Left ventricle myocardium inferior (tissue), 1 donor: ENCODE results near the gene GREB1. TPM values are rescaled to one million over a fixed set of nuclear protein-coding genes. Genes with fewer than 3 reads are reported as not detected.

Experiments used
- DNase-seq: peaks from one replicate; pipeline ENCODE4 v3.0.0-alpha.2; 2020
- H3K27ac ChIP-seq: fragments of 200-600 bp; replicated peaks from 2 replicates; pipeline ENCODE4 v1.8.0; 2021
- H3K27me3 ChIP-seq: fragments of 200-600 bp; 2 replicates; pipeline ENCODE4 v1.8.0; 2021; ENCODE audit warnings: low read depth
- H3K36me3 ChIP-seq: fragments of 200-600 bp; 2 replicates; pipeline ENCODE4 v1.8.0; 2021
- H3K4me1 ChIP-seq: fragments of 200-600 bp; 2 replicates; pipeline ENCODE4 v1.8.0; 2021
- H3K4me3 ChIP-seq: fragments of 200-600 bp; 2 replicates; pipeline ENCODE4 v1.8.0; 2021; ENCODE audit warnings: mild to moderate bottlenecking, moderate library complexity
- H3K9me3 ChIP-seq: fragments of 200-600 bp; replicated peaks from 2 replicates; pipeline ENCODE4 v1.8.0; 2021
- CTCF ChIP-seq: fragments of 200-600 bp; IDR thresholded peaks from 2 replicates; pipeline ENCODE4 v1.8.0; 2021; ENCODE audit warnings: antibody characterized with exemption, mild to moderate bottlenecking, borderline replicate concordance
- intact Hi-C: fragments of 100-400 bp; cut with micrococcal nuclease; formaldehyde crosslinking; loops from one replicate; pipeline ENCODE4 v1.11.0; 2022
- total RNA-seq: library from RNA; stranded (reverse); fragmentation: NEBNext Ultra II Directional; extraction: Animal tissue kit (Norgen Biotek cat#: 25700); gene quantifications from one replicate; pipeline ENCODE4 v1.2.1, GENCODE V29; 2021
- donor health status: DM: no; HTN: yes; CAD: no; lungs with severe emphysema.

The GREB1 gene
- total RNA-seq, 1 donor from 2014 or later, result 7.8 TPM

DNA sequence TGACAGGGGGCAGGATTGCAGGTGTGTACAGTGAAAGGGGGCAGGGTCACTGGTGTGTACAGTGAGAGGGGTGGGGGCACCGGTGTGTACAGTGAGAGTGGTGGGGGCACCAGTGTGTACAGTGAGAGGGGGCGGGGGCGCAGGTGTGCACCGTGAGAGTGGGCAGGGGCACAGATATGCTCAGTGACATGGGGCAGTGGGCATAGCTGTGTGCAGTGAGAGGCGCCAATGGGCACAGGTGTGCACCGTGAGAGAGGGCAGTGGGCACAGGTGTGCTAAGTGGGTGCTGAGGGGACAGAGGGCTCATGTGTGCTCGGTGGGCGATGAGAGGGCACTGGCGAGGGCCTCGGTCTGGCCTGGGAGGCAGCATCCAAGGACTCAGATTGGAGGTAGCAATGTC lies 63.0 kb downstream of the GREB1 start:
- no peak for TF ChIP-seq CTCF
- no peak for DNase-seq
- intact Hi-C loops, result no loop called here
- Histone ChIP-seq H3K27ac (no peak overlapping the region), H3K27me3 (no peaks in the 10 kb centered on the region), H3K4me3 (no peak overlapping the region), H3K4me1 (no peaks in the 10 kb centered on the region), H3K36me3 (peaks cover 6% of the 10 kb centered on the region), H3K9me3 (no peaks in the 10 kb centered on the region)

- no peak overlapping the region for H3K4me3 ChIP-seq
- H3K27me3 ChIP-seq, result no peaks in the 10 kb centered on the region
- no peak for TF ChIP-seq CTCF
- no peak for DNase-seq
- no peak overlapping the region for H3K27ac ChIP-seq
- no peaks in the 10 kb centered on the region for H3K9me3 ChIP-seq
- no peaks in the 10 kb centered on the region for H3K4me1 ChIP-seq
- peaks cover 6% of the 10 kb centered on the region for H3K36me3 ChIP-seq
- intact Hi-C loops, result no loop called here
These were observed 63.8 kb downstream of the GREB1 start for GRCh38 chr2:11597538-11598225.

DNA sequence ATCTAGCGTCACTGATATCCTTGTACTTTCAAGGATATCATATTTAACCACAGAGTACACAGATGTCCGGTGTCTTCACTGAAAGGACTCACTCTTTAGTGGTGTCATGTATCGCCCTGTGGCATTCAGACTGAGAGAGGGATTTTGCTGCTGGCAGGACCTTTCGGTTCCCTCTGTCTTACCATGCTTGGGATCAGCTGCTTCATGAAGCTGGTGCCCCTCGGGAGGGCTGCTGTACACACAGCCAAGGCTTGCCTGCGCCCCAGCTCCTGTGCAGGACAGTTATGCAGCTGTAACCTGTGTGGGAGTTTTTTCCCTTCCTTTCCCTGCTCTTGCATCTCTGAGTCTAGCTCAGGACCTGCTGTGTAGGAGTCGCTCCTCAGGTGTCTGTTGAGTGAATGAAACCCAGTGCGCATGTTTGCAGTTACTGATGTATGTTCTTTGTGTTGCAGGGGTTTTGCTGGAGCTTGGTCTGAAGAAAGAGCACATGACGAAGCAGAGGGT lies 64.4 kb downstream of the GREB1 start:
- no peaks in the 10 kb centered on the region for H3K9me3 ChIP-seq
- H3K4me3 ChIP-seq, result no peak overlapping the region
- no peak for TF ChIP-seq CTCF
- H3K36me3 ChIP-seq, result peaks cover 6% of the 10 kb centered on the region
- H3K4me1 ChIP-seq, result no peaks in the 10 kb centered on the region
- no peak for DNase-seq
- no peaks in the 10 kb centered on the region for H3K27me3 ChIP-seq
- no peak overlapping the region for H3K27ac ChIP-seq
- intact Hi-C loops, result no loop called here

DNA sequence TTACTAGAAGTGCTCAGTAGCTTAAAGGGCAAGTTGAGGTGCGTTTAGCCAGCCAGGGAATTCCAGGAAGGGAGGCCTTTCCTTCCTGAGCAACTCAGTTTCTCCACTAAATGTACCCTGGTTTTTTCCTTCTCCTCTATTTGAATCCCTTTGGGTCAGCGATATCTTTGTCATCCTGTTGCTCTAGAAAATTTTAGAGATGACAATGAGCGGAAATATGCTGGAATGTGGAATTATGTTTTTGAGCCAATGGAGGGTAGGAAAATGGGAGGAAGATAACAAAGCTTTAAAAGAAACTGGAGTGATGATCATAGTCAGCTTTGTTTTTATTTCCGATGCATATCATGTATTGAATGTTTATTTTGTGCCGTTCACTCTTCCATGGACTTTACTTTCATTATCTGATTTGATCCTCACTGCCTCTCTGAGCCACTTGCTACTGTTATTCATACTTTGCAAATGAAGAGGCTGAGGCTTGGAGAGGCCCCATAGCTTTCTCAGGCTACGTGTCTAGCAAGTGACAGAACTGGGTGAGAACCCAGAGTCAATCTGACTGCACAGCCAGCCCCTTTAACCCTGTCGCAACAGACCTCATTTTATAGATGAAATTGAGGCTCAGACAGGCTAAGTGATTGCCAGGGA lies 68.8 kb downstream of the GREB1 start:
- Histone ChIP-seq H3K27ac (no peak overlapping the region), H3K4me3 (no peak overlapping the region), H3K9me3 (no peaks in the 10 kb centered on the region), H3K36me3 (peaks cover 6% of the 10 kb centered on the region), H3K27me3 (no peaks in the 10 kb centered on the region), H3K4me1 (no peaks in the 10 kb centered on the region)
- no peak for DNase-seq
- no peak for TF ChIP-seq CTCF
- intact Hi-C loops, result no loop called here

DNA sequence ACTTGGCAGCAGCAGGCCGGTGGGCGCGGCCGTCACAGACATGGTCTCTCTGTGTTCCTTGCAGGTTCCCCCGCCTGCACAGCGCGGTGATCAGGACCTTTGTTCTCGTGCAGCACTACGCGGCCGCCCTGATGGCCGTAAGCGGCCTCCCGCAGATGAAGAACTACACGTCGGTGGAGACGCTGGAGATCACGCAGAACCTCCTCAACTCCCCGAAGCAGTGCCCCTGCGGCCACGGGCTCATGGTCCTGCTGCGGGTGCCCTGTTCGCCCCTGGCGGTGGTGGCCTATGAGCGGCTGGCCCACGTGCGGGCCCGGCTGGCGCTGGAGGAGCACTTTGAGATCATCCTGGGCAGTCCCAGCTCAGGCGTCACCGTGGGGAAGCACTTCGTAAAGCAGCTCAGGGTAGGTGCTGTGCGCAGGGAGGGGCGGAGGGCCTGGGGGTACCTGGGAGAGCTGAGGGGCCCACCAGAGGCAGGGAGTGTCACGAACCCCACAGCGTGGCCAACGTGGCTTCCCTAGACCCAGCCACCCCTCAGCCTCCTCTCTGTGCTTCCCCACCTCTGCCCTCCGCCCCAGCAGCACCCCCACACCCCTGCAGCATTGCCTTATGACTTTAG lies 76.9 kb downstream of the GREB1 start:
- intact Hi-C loops, result no loop called here
- Histone ChIP-seq H3K4me3 (no peak overlapping the region), H3K9me3 (no peaks in the 10 kb centered on the region), H3K27ac (no peak overlapping the region), H3K4me1 (no peaks in the 10 kb centered on the region), H3K27me3 (no peaks in the 10 kb centered on the region), H3K36me3 (peaks cover 17% of the 10 kb centered on the region)
- no peak for DNase-seq
- no peak for TF ChIP-seq CTCF
